Effector memory CD8-positive, alpha-beta T cell (primary cell): ENCODE results near the gene SRRM5.
A peak's percentile ranks its signal among the peaks of the same experiment; 100 is the strongest.

Experiments
- ATAC-seq: fragments of 150-1000 bp; cut with Tn5 transposase; replicated peaks from 2 replicates; pipeline ENCODE4 v1.10.0; 2021; ENCODE audit warnings: mild to moderate bottlenecking, moderate library complexity
- DNase-seq, 3 experiments: peaks; one replicate each; pipeline ENCODE4 v3.0.0; 2021
- H3K27ac Mint-ChIP-seq, 2 donors: one replicate each; pipeline ENCODE4 v1.8.0; 2022; ENCODE audit warnings: mild to moderate bottlenecking in 2 of 2, mixed read lengths in 2 of 2, moderate library complexity in 2 of 2
- H3K27me3 Mint-ChIP-seq, 2 donors: one replicate each; pipeline ENCODE4 v1.8.0; 2022; ENCODE audit warnings: mixed read lengths in 2 of 2
- H3K36me3 Mint-ChIP-seq: one replicate; pipeline ENCODE4 v1.8.0; 2022; ENCODE audit warnings: mild to moderate bottlenecking, moderate library complexity, mixed read lengths; ENCODE audit not compliant: insufficient read depth
- H3K4me1 Mint-ChIP-seq, 2 donors: one replicate each; pipeline ENCODE4 v1.8.0; 2022; ENCODE audit warnings: low read depth in 2 of 2, mixed read lengths in 2 of 2
- H3K4me3 Mint-ChIP-seq, 2 donors: one replicate each; pipeline ENCODE4 v1.8.0; 2022; ENCODE audit warnings: mild to moderate bottlenecking in 2 of 2, mixed read lengths in 2 of 2, moderate library complexity in 2 of 2
- H3K9me3 Mint-ChIP-seq, 2 donors: one replicate each; pipeline ENCODE4 v1.8.0; 2022; ENCODE audit warnings: mixed read lengths in 2 of 2
- total RNA-seq, 9 experiments: gene quantifications; one replicate each; lab custom pipeline; 2026; lab: John Stamatoyannopoulos, UW

The SRRM5 gene, protein sequence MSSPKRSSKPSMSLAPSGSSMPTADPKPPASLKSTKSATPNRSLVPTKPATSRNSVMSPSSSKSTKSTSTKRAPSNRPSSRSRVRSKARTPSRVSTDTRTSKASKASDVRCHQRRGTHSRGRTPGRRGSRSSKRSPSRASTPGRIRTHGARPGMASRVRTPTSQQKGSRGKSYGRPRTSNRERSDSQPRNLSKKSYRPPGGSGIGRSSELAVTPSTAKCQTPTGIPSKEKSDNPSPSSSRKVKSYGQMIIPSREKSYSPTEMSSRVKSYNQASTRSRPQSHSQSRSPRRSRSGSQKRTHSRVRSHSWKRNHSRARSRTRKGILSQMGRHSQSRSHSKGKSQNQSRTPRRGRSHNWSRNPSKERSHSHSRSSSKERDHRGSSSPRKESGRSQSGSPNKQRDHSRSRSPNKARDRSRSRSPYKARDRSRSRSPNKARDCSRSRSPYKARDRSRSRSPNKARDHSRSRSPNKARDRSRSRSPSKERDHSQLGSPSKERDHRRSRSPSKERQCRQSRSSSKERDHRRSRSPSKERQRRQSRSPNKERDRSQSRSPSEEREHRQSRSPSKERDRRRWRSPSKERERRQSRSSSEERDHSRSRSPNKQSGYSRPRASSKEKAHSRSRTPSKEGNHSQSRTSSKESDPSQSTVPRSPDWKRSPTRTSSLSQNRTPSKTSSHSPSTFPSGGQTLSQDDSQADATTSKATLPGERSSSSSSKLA
- 0 to 1.1 (median 0.42) reads per million in 9 experiments for total RNA-seq

DNA sequence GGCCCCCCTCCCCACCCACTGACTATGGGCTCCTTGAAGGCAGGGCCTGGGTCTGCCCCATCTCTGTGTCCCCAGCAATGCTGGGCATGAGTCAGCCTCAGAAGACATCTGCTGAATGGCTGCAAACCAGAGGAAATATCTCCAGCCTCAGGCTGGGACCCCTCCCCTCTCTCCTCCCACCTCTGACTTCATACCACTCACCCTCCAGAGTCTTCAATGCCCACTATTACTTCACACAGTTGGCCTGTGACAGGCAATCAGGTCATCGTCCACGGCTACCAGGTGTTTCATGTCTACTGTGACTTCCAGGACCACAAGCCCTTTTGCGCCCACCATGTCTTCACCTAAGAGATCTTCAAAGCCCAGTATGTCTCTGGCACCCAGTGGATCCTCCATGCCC, at the start of gene SRRM5:
TSS of gene SRRM5 (plus strand) at position 301 of the 400 bp plus-strand sequence. CDS start at position 335, 34 bp downstream.
- H3K9me3 Mint-ChIP-seq = no peaks in the 10 kb centered on the region
- ATAC-seq (no peak), DNase-seq (no peak)
- peaks cover 19 to 35% of the 10 kb centered on the region in 2 donors for H3K4me1 Mint-ChIP-seq
- peak within 1 kb of the TSS; percentile 76 to 86 for H3K27ac Mint-ChIP-seq
- H3K36me3 Mint-ChIP-seq = peaks cover 18% of the 10 kb centered on the region
- no peaks in the 10 kb centered on the region for H3K27me3 Mint-ChIP-seq
- H3K4me3 Mint-ChIP-seq = no peak within 1 kb of the TSS

DNA sequence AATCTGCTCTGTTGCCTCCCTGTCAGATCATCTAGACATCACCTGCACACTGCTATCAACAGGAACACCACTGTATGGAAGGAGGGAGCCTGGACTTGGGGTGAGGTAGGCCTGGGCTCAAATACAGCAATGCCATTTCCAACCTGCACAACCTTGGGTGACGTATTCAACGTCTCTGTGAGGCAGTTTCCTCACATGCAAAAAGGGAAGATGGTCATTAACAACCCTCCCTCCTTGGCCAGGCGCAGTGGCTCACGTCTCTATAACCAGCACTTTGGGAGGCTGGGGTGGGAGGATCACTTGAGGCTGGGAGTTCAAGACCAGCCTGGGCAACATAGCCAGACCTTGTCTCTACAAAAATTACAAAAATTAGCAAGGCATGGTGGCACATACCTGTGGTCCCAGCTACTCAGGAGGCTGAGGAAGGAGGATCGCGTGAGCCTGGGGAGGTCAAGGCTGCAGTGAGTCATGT, 49.6 kb upstream of the SRRM5 start:
- no peaks in the 10 kb centered on the region for H3K27me3 Mint-ChIP-seq
- H3K9me3 Mint-ChIP-seq = no peaks in the 10 kb centered on the region
- H3K4me1 Mint-ChIP-seq = peaks cover 43 to 54% of the 10 kb centered on the region in 2 donors
- ATAC-seq (no peak), DNase-seq (no peak)
- H3K36me3 Mint-ChIP-seq = peaks cover 40% of the 10 kb centered on the region
- H3K4me3 Mint-ChIP-seq = peak overlapping the region; percentile 62 to 75
- H3K27ac Mint-ChIP-seq = peak overlapping the region; percentile 92 to 98

DNA sequence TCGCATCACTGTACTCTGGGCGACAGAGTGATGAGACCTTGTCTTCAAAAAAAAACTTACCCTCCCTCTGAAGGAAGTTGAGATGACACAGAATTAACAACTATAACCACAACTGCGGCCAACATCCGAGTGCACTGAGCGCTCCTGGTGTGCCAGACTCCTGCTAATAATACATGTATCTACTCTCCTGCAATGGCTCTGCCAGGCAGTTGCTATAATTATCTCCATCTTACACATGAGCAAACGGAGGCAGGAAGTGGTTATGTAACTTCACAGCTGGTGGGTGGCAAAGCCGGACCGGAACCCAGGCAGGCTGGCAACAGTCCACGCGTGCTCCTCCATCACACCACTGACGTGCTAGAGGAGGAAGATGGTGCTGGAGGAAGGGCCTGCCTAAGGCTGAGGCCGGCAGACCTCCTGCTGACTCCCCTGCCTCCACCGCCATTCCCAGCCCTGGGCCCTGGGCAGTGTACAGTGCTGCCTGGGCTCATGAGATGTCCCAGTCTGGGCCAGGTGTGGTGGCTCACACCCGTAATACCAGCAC, 49.1 kb upstream of the SRRM5 start:
- ATAC-seq (peak; percentile 94), DNase-seq (peak; percentile 82)
- Mint-ChIP-seq H3K9me3 (no peaks in the 10 kb centered on the region), H3K27me3 (no peaks in the 10 kb centered on the region), H3K4me1 (peaks cover 43 to 54% of the 10 kb centered on the region in 2 donors), H3K27ac (peak overlapping the region; percentile 92 to 98), H3K36me3 (peaks cover 40% of the 10 kb centered on the region), H3K4me3 (peak overlapping the region; percentile 62 to 75)

DNA sequence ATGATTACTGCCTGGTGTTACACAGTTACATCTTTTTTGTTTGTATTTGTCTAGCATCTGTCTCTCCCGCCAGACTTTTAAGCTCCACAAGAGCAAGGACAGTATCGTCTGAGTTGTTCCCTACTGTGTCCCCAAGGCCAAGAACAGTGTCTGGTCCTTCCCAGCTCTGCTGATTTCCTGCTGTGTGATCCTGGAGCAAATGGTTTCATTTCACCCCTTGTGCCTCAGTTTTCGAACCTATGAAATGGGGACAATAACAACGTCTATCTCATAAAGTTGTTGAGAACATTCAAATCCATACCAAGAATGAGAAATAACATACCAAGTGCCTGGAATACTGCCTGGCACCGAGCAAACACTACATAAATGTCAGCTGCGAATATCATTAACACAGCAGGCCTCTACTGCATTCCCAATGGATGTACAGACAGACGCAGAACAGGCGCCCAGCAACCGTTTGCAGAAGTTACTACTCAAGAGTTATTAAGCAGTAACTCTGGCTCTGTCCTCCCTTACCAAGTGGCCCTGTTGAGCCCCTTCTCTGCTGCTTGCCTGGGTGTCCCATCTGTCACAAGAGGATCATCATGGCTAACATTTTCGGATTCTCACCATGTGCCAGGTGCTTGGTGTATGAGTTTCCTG, 48.0 kb upstream of the SRRM5 start:
- peak overlapping the region; percentile 92 to 98 for H3K27ac Mint-ChIP-seq
- DNase-seq (no peak), ATAC-seq (no peak)
- no peaks in the 10 kb centered on the region for H3K27me3 Mint-ChIP-seq
- peaks cover 43 to 54% of the 10 kb centered on the region in 2 donors for H3K4me1 Mint-ChIP-seq
- peaks cover 40% of the 10 kb centered on the region for H3K36me3 Mint-ChIP-seq
- no peaks in the 10 kb centered on the region for H3K9me3 Mint-ChIP-seq
- H3K4me3 Mint-ChIP-seq = peak overlapping the region; percentile 4 to 42

DNA sequence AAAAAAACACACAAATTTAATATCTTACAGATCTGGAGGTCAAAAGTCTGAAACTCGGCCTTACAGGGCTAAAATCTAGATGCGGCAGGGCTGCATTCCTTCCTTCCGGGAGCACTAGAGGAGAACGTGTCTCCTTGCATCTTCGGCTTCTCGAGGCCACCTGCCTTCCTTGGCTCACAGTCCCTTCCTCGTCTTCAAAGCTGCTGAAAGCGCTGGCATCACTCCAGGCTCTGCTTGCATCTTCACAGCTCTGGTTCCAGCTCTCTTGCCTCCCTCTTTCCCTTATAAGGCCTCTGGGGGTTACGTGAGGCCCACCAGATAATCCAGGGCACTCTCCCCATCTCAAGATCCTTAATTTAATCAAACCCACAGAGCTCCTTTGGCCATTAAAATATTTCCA, 47.1 kb upstream of the SRRM5 start:
- no peaks in the 10 kb centered on the region for H3K27me3 Mint-ChIP-seq
- DNase-seq (no peak), ATAC-seq (no peak)
- H3K4me1 Mint-ChIP-seq = peaks cover 43 to 62% of the 10 kb centered on the region in 2 donors
- peaks cover 36% of the 10 kb centered on the region for H3K36me3 Mint-ChIP-seq
- H3K27ac Mint-ChIP-seq = peak overlapping the region in 1 of 2 donors; percentile 98
- H3K4me3 Mint-ChIP-seq = no peak overlapping the region
- H3K9me3 Mint-ChIP-seq = no peaks in the 10 kb centered on the region

DNA sequence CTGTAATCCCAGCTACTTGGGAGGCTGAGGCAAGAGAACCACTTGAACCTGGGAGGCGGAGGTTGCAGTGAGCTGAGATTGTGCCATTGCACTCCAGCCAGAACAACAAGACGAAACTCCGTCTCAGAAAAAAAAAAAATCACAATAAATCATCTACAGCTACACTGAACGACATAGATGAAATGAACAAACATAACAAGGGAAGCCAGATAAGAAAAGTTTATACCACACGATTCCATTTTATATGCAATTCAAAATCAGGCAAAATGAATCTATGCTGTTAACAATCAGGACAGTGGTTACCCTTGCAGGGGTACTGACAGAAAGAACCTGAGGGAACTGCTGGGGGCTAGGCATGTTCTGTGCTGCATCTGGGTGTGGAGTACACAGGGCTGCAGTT, 42.2 kb upstream of the SRRM5 start:
- Mint-ChIP-seq H3K4me1 (peaks cover 23 to 39% of the 10 kb centered on the region in 2 donors), H3K4me3 (no peak overlapping the region), H3K27ac (peak overlapping the region; percentile 46 to 51), H3K9me3 (no peaks in the 10 kb centered on the region), H3K36me3 (peaks cover 18% of the 10 kb centered on the region), H3K27me3 (no peaks in the 10 kb centered on the region)
- no peak for ATAC-seq
- no peak for DNase-seq

DNA sequence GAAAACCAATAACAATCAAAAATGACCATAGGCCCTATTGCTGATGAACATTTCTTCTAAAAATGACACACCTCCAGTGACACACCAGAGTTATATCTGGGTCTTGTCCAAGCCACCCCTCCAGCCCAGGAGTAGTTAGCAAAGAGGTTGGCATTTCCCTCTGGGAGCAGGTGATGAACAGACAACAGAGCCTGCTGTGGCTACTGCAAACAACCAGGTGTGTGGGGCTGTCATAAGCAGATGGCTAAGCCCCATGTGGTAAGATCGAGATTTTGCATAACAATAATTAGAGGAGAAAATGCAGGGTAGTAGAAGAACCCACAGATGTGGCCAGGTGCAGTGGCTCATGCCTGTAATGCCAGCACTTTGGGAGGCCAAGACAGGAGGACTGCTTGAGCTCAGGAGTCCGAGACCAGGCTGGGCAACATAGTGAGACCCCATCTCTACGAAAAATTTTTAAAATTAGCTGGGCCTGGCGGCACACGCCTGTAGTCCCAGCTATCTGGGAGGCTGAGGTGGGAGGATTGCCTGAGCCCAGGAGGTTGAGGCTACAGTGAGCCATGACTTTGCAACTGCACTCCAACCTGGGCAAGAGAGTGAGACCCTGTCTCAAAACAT, 41.6 kb upstream of the SRRM5 start:
- H3K27ac Mint-ChIP-seq = peak overlapping the region; percentile 46 to 51
- peaks cover 25 to 40% of the 10 kb centered on the region in 2 donors for H3K4me1 Mint-ChIP-seq
- no peak for ATAC-seq
- no peaks in the 10 kb centered on the region for H3K27me3 Mint-ChIP-seq
- H3K4me3 Mint-ChIP-seq = no peak overlapping the region
- no peaks in the 10 kb centered on the region for H3K9me3 Mint-ChIP-seq
- peaks cover 23% of the 10 kb centered on the region for H3K36me3 Mint-ChIP-seq
- DNase-seq = no peak

DNA sequence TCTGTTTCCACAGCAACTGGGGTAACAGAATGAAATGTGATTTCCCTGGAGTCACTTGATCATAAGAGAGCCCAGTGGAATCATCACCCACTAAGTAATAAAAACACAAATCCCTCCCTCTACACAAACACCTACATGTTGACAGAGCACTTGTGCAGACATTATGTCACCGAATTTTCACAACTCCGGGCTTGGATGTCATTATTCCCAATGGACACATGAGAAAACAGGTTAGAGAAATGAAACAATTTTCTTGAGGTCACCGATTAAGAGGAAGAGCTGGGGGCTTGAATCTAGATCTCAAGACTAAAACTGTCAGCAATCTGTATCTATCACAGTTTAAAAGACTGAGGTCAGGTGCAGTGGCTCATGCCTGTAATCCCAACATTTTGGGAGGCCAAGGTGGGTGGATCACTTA, 39.7 kb upstream of the SRRM5 start:
- no peak overlapping the region for H3K27ac Mint-ChIP-seq
- H3K4me3 Mint-ChIP-seq = no peak overlapping the region
- H3K4me1 Mint-ChIP-seq = peaks cover 25 to 44% of the 10 kb centered on the region in 2 donors
- ATAC-seq = no peak
- H3K36me3 Mint-ChIP-seq = peaks cover 24% of the 10 kb centered on the region
- no peaks in the 10 kb centered on the region for H3K9me3 Mint-ChIP-seq
- no peaks in the 10 kb centered on the region for H3K27me3 Mint-ChIP-seq
- no peak for DNase-seq

DNA sequence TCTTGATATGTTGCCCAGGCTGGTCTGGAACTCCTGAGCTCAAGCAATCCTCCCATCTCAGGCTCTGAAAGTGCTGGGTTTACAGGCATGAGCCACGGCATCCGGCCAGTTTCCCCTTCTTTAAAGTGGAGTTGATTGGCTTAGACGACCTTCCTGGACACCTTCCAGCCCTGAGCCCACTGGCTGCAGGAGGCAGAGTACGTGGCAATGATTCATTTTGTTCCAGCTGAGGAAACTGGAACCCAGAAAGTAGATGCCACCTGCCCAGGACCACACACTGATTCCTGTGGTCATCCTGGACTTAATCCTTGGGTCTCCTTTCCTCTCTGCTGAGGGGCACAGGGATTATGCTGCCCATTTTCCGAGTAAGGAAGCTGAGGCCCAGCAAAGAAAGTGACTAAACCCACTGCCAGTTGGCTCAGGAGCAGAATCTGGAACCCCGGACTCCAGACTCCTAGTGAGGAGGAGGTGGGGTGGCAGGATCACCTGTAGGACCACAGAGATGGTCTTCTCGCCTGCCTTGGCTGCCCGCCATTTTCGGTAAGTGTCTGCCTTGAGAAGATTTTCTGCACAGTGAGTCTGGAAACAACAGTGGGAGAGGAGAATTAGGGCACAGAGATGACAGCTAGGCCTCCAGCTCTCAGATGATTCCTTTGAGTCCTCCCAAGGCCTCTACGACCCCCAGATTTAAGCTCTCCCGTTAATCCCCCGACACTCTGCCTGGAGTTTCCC, 37.3 kb upstream of the SRRM5 start:
- peak overlapping the region; percentile 98 for H3K4me3 Mint-ChIP-seq
- H3K4me1 Mint-ChIP-seq = peaks cover 32 to 39% of the 10 kb centered on the region in 2 donors
- no peaks in the 10 kb centered on the region for H3K9me3 Mint-ChIP-seq
- H3K36me3 Mint-ChIP-seq = peaks cover 18% of the 10 kb centered on the region
- no peaks in the 10 kb centered on the region for H3K27me3 Mint-ChIP-seq
- no peak for ATAC-seq
- no peak for DNase-seq
- H3K27ac Mint-ChIP-seq = peak overlapping the region; percentile 99 to 100

DNA sequence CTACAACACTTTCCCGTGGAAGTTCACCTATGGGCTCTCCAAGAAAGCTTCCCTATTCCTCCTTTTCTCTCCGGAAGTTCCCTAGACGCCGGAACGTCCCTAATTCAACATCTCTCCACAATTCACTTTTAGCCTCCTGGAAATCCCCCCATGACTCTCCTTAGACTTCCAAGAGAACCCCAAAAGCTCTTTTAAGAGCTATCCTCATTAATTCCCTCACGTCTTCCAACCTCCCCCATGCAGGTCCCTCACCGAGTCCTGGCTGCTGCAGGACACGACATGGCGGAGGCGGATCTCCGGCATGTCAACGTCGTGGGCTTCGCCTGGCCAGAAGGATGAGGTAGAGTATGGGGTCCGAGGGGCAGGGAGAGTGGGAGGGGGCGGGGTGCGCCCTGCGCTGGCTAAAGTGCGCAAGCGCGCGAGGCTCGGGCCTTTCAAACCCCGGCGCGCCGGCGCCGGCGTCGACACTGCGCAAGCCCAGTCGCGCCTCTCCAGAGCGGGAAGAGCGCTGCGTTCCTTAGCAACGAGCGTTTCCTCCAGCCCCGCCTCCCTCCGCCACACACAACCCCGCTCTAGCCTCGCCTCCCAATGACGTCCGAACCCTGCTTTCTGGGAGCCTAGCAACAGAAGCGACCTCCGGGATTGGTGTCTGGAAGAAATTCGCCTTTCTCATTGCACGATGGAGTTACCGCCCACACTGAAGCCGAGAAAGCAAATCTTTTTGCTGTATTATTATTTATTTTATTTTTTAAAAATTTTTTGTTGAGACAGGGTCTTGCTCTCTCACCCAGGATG, 36.5 kb upstream of the SRRM5 start, which contains the start of the genes PINLYP and XRCC1:
TSS of gene PINLYP (plus strand) at position 646 of the 795 bp plus-strand sequence. CDS start 1,391 bp downstream, outside the sequence.
TSS of gene XRCC1 (minus strand) at position 372 of the 795 bp plus-strand sequence. CDS start at position 303, 69 bp downstream.
- peak; percentile 92 to 95 (median 94) for DNase-seq
- H3K4me3 Mint-ChIP-seq = peak within 1 kb of the TSS; percentile 98
- ATAC-seq = peak; percentile 99
- H3K27ac Mint-ChIP-seq = peak within 1 kb of the TSS; percentile 99 to 100
- H3K9me3 Mint-ChIP-seq = no peaks in the 10 kb centered on the region
- H3K36me3 Mint-ChIP-seq = peaks cover 18% of the 10 kb centered on the region
- H3K27me3 Mint-ChIP-seq = no peaks in the 10 kb centered on the region
- H3K4me1 Mint-ChIP-seq = peaks cover 34 to 37% of the 10 kb centered on the region in 2 donors

DNA sequence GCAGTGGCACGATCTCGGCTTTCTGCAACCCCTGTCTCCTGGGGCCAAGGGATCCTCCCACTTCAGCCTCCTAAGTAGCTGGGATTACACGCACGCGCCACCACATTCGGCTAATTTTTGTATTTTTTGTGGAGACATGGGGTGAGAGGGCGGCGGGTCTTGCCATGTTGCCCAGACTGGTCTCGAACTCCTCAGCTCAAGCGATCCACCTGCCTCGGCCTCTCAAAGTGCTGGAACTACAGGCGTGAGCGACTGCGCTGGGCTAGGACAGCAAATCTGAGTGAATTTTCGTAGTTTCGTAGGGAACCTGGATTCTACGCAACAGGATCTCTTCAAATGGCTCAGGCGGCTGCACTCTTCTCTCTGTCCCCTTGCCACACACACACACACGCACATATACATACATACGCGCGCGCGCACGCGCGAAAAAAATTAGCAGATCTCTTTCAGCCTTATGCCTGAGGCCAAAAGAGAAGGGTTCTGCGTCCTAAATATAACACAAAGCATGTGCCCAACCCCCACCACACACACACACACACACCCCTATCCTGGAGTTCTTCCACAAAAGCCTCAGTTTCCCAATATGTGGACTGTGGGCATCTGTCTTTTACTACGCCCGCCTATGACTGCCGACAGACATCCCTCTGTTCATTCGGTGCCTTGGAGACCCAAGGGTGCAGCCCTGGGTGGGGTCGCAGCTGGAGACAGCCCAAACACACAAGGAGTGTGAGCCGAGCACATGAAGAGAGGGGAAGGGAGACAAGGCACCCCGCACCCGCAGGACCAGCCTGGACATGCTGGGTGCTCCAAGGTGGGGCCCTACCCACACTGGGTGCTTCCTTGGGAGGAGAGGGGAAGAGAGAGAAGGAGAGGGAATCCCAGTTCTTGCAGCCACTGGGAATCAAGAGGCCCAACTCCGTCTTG, 35.7 kb upstream of the SRRM5 start:
- no peaks in the 10 kb centered on the region for H3K9me3 Mint-ChIP-seq
- H3K27me3 Mint-ChIP-seq = no peaks in the 10 kb centered on the region
- H3K4me1 Mint-ChIP-seq = peaks cover 29 to 34% of the 10 kb centered on the region in 2 donors
- ATAC-seq = no peak
- peak overlapping the region; percentile 99 to 100 for H3K27ac Mint-ChIP-seq
- DNase-seq = no peak
- peaks cover 18% of the 10 kb centered on the region for H3K36me3 Mint-ChIP-seq
- H3K4me3 Mint-ChIP-seq = peak overlapping the region; percentile 98
